HCT116 (cell line): Measurements from ENCODE around the gene EFNB2. TPM values are rescaled to one million over a fixed set of nuclear protein-coding genes. Genes with fewer than 3 reads are reported as not detected.

ENCODE experiments used
- ATAC-seq: fragments of 200-7000 bp; cut with Tn5 transposase; 2 replicates; pipeline ENCODE4 v1.9.1; 2020; ENCODE audit warnings: mild to moderate bottlenecking, moderate library complexity
- BruUV-seq: library from RNA; stranded (reverse); fragments of 400-500 nt; replicated peaks from 2 replicates; lab custom pipeline; 2021; lab: Mats Ljungman, UMichigan
- CTCF ChIA-PET: fragments of 300-600 bp; sonication (Branson Sonifier 250); formaldehyde crosslinking; loops from one replicate; lab custom pipeline; 2021; ENCODE audit warnings: antibody characterized with exemption; lab: Charles Lee
- POLR2A ChIA-PET: fragments of 300-600, 350-600 bp; sonication (Branson Sonifier 250); formaldehyde crosslinking; loops from one replicate; lab custom pipeline; 2021; ENCODE audit warnings: antibody characterized with exemption; lab: Charles Lee
- RAD21 ChIA-PET, 2 experiments: fragments of 300-600 bp; sonication (Branson Sonifier 250); formaldehyde crosslinking; loops; one replicate each; lab custom pipeline; 2023; ENCODE audit warnings: low total read pairs in 2 of 2; ENCODE audit not compliant: uncharacterized antibody in 2 of 2, unreplicated experiment in 2 of 2, low non-redundant PET in 1 of 2; lab: Charles Lee
- DNase-seq: peaks from one replicate; pipeline ENCODE4 v3.0.0-alpha.2; 2010; ENCODE audit warnings: low read depth, low spot score
- H2AFZ ChIP-seq: fragments of 200-600 bp; shearing (Covaris generic), sonication (generic); 2 replicates; pipeline ENCODE4 v1.6.1; 2017; ENCODE audit warnings: low read depth, mixed run types, mixed read lengths, antibody characterized with exemption, low read length; ENCODE audit not compliant: poor library complexity, severe bottlenecking
- H3K27ac ChIP-seq: 2 replicates; pipeline ENCODE4 v1.5.1; 2012; ENCODE audit warnings: low read depth, low read length
- H3K27me3 ChIP-seq: fragments of 200-600 bp; sonication (generic); 2 replicates; pipeline ENCODE4 v1.6.1; 2016; ENCODE audit warnings: mixed run types, low read length, mixed read lengths; ENCODE audit not compliant: insufficient read depth
- H3K36me3 ChIP-seq, 2 experiments: fragments of 200-500 bp in 1 of 2; fragments of 200-600 bp in 1 of 2; sonication (Bioruptor generic) in 1 of 2; sonication (generic) in 1 of 2; 2 replicates each; pipeline versions ENCODE4 v1.5.1 to v1.6.1; 2014 to 2016; ENCODE audit warnings: low read length in 2 of 2, inconsistent platforms in 1 of 2, mixed read lengths in 1 of 2, mixed run types in 1 of 2; ENCODE audit not compliant: insufficient read depth in 2 of 2, control insufficient read depth in 1 of 2
- H3K4me1 ChIP-seq, 2 experiments: fragments of 200-600 bp in 1 of 2; sonication (generic) in 1 of 2; 2 replicates each; pipeline versions ENCODE4 v1.5.1 to v1.6.1; 2012 to 2017; ENCODE audit warnings: low read length in 2 of 2, inconsistent platforms in 1 of 2, mild to moderate bottlenecking in 1 of 2, mixed read lengths in 1 of 2, mixed run types in 1 of 2, moderate library complexity in 1 of 2; ENCODE audit not compliant: insufficient read depth in 2 of 2, control insufficient read depth in 1 of 2
- H3K4me2 ChIP-seq: fragments of 200-600 bp; sonication (generic); 2 replicates; pipeline ENCODE4 v1.6.1; 2017; ENCODE audit warnings: mixed run types, low read length, mixed read lengths
- H3K4me3 ChIP-seq, 2 experiments: fragments of 200-600 bp in 1 of 2; sonication (generic) in 1 of 2; replicated peaks in 1 of 2; 2 replicates each; pipeline ENCODE4 v1.5.1; 2011 to 2016; ENCODE audit warnings: low read length in 2 of 2, control low read depth in 1 of 2, low read depth in 1 of 2, mild to moderate bottlenecking in 1 of 2, mixed read lengths in 1 of 2, mixed run types in 1 of 2
- H3K79me2 ChIP-seq: fragments of 200-600 bp; sonication (generic); 2 replicates; pipeline ENCODE4 v1.6.1; 2017; ENCODE audit warnings: mild to moderate bottlenecking, mixed run types, low read length, moderate library complexity, mixed read lengths; ENCODE audit not compliant: insufficient read depth
- H3K9ac ChIP-seq: fragments of 200-600 bp; sonication (generic); 2 replicates; pipeline ENCODE4 v1.6.1; 2016; ENCODE audit warnings: low read length, mixed read lengths
- H3K9me2 ChIP-seq: fragments of 200-600 bp; sonication (generic), shearing (Covaris generic); 2 replicates; pipeline ENCODE4 v1.6.1; 2017; ENCODE audit warnings: mixed run types, mild to moderate bottlenecking, moderate library complexity; ENCODE audit not compliant: insufficient read depth
- H3K9me3 ChIP-seq, 2 experiments: fragments of 200-500 bp in 1 of 2; fragments of 200-600 bp in 1 of 2; sonication (Bioruptor generic) in 1 of 2; sonication (generic) in 1 of 2; 2 replicates each; pipeline ENCODE4 v1.6.1; 2014 to 2017; ENCODE audit warnings: low read length in 2 of 2, mixed read lengths in 2 of 2, inconsistent platforms in 1 of 2, low read depth in 1 of 2, mild to moderate bottlenecking in 1 of 2, mixed run types in 1 of 2, moderate library complexity in 1 of 2; ENCODE audit not compliant: control insufficient read depth in 1 of 2, insufficient read depth in 1 of 2
- H4K20me1 ChIP-seq: fragments of 200-600 bp; sonication (generic), shearing (Covaris generic); 2 replicates; pipeline ENCODE4 v1.6.1; 2017; ENCODE audit warnings: mixed run types, mild to moderate bottlenecking, moderate library complexity; ENCODE audit not compliant: insufficient read depth
- ATF3 ChIP-seq: IDR thresholded peaks from 2 replicates; pipeline ENCODE4 v1.6.1; 2012
- CBX3 ChIP-seq: IDR thresholded peaks from 2 replicates; pipeline ENCODE4 v1.6.1; 2012; ENCODE audit warnings: low read depth
- EGR1 ChIP-seq: IDR thresholded peaks from 2 replicates; pipeline ENCODE4 v1.6.1; 2012; ENCODE audit warnings: low read depth
- ELF1 ChIP-seq: IDR thresholded peaks from 2 replicates; pipeline ENCODE4 v1.6.1; 2012; ENCODE audit warnings: low read depth, borderline replicate concordance
- EZH2 ChIP-seq: fragments of 200-600 bp; sonication (generic); IDR thresholded peaks from 2 replicates; pipeline ENCODE4 v1.6.1; 2017; ENCODE audit warnings: antibody characterized with exemption, mixed run types
- EZH2phosphoT487 ChIP-seq: fragments of 200-600 bp; IDR thresholded peaks from 2 replicates; pipeline ENCODE4 v1.6.1; 2018; ENCODE audit warnings: antibody characterized with exemption, borderline replicate concordance
- FOSL1 ChIP-seq: IDR thresholded peaks from 2 replicates; pipeline ENCODE4 v1.6.1; 2012; ENCODE audit warnings: low read depth
- JUND ChIP-seq: IDR thresholded peaks from 2 replicates; pipeline ENCODE4 v1.6.1; 2012
- MAX ChIP-seq: IDR thresholded peaks from 2 replicates; pipeline ENCODE4 v1.6.1; 2012
- POLR2A ChIP-seq: IDR thresholded peaks from 2 replicates; pipeline ENCODE4 v1.7.0; 2011; ENCODE audit warnings: borderline replicate concordance; ENCODE audit not compliant: insufficient read depth, insufficient read length; ENCODE audit errors: extremely low read depth
- POLR2AphosphoS5 ChIP-seq: IDR thresholded peaks from 2 replicates; pipeline ENCODE4 v1.6.1; 2011; ENCODE audit warnings: mild to moderate bottlenecking, low read depth, low read length, moderate library complexity
- RAD21 ChIP-seq: IDR thresholded peaks from 2 replicates; pipeline ENCODE4 v1.6.1; 2012; ENCODE audit warnings: low read depth, mild to moderate bottlenecking
- REST ChIP-seq: IDR thresholded peaks from 2 replicates; pipeline ENCODE4 v1.6.1; 2012; ENCODE audit warnings: low read depth
- SRF ChIP-seq: IDR thresholded peaks from 2 replicates; pipeline ENCODE4 v1.6.1; 2012; ENCODE audit warnings: low read depth
- TCF7L2 ChIP-seq: IDR thresholded peaks from 2 replicates; pipeline ENCODE4 v1.7.0; 2011; ENCODE audit warnings: borderline replicate concordance, inconsistent platforms; ENCODE audit not compliant: insufficient read depth, insufficient read length; ENCODE audit errors: extremely low read depth
- YY1 ChIP-seq: IDR thresholded peaks from 2 replicates; pipeline ENCODE4 v1.6.1; 2011; ENCODE audit warnings: low read length, low read depth, moderate library complexity, mild to moderate bottlenecking; ENCODE audit not compliant: insufficient replicate concordance; ENCODE audit errors: extremely low read depth
- ZBTB33 ChIP-seq: IDR thresholded peaks from 2 replicates; pipeline ENCODE4 v1.6.1; 2011; ENCODE audit warnings: mild to moderate bottlenecking, low read length, moderate library complexity; ENCODE audit not compliant: insufficient replicate concordance; ENCODE audit errors: extremely low read depth
- ZFX ChIP-seq: fragments of 450-650 bp; IDR thresholded peaks from 2 replicates; pipeline ENCODE4 v1.6.1; 2017
- ZNF274 ChIP-seq: fragments of 200-500 bp; sonication (Bioruptor generic); IDR thresholded peaks from 2 replicates; pipeline ENCODE4 v1.6.1; 2014; ENCODE audit warnings: mild to moderate bottlenecking, low read depth, low read length, inconsistent platforms
- intact Hi-C: fragments of 100-400 bp; cut with micrococcal nuclease; formaldehyde crosslinking; loops from 2 replicates; pipeline ENCODE4 v1.10.0; 2022
- total RNA-seq: library from RNA; stranded (reverse); gene quantifications from one replicate; pipeline ENCODE4 v1.2.1, GENCODE V29; 2021; ENCODE audit not compliant: unreplicated experiment

The EFNB2 gene
- total RNA-seq, 1 experiment from 2014 or later, result 30.9 TPM

GRCh38 chr13:106481919-106482318 is 53.5 kb downstream of the EFNB2 start:
- Histone ChIP-seq H4K20me1 (no peaks in the 10 kb centered on the region), H3K27ac (no peak overlapping the region), H3K36me3 (no peaks in the 10 kb centered on the region), H3K4me1 (peaks cover 0 to 4% of the 10 kb centered on the region in 2 experiments; a peak in 1 of 4 replicates), H3K27me3 (no peaks in the 10 kb centered on the region), H3K9me2 (no peaks in the 10 kb centered on the region), H3K4me2 (no peak overlapping the region), H3K4me3 (no peak overlapping the region), H3K9ac (no peak overlapping the region), H2AFZ (no peak overlapping the region), H3K79me2 (no peaks in the 10 kb centered on the region), H3K9me3 (no peaks in the 10 kb centered on the region)
- ATAC-seq, result no peak
- ChIA-PET POLR2A (no interaction called here), CTCF (no interaction called here), RAD21 (no interaction called here)
- TF ChIP-seq EGR1 (no peak), CBX3 (no peak), RAD21 (no peak), EZH2 (no peak), TCF7L2 (no peak), ATF3 (no peak), REST (no peak), POLR2AphosphoS5 (no peak), ZNF274 (no peak), YY1 (no peak), MAX (no peak), SRF (no peak), ZFX (no peak), JUND (no peak), ZBTB33 (no peak), FOSL1 (no peak), ELF1 (no peak), EZH2phosphoT487 (no peak), POLR2A (no peak)
- DNase-seq, result no peak
- no TSS peak for BruUV-seq
- intact Hi-C loops, result no loop called here
